Activated CD4-positive, alpha-beta memory T cell treated with anti-CD3 and anti-CD28 coated beads for 36 hours (primary cell): Measurements from ENCODE around the gene MIPOL1. TPM values are rescaled to one million over a fixed set of nuclear protein-coding genes. Genes with fewer than 3 reads are reported as not detected.

Experiments
- CTCF ChIA-PET: fragments of 350-600 bp; sonication (Branson Sonifier 250); formaldehyde crosslinking; loops from one replicate; lab custom pipeline; 2021; ENCODE audit warnings: antibody characterized with exemption, inconsistent platforms; lab: Charles Lee
- POLR2A ChIA-PET: fragments of 350-600 bp; sonication (Branson Sonifier 250); formaldehyde crosslinking; loops from one replicate; lab custom pipeline; 2021; ENCODE audit warnings: antibody characterized with exemption; lab: Charles Lee
- DNase-seq: peaks from one replicate; pipeline ENCODE4 v3.0.0-alpha.2; 2020
- H3K27ac Mint-ChIP-seq: one replicate; pipeline ENCODE4 v1.8.0; 2021; ENCODE audit warnings: mixed read lengths
- H3K27me3 Mint-ChIP-seq: one replicate; pipeline ENCODE4 v1.8.0; 2021; ENCODE audit warnings: mixed read lengths
- H3K36me3 Mint-ChIP-seq: one replicate; pipeline ENCODE4 v1.8.0; 2021; ENCODE audit warnings: mixed read lengths
- H3K4me1 Mint-ChIP-seq: one replicate; pipeline ENCODE4 v1.8.0; 2021; ENCODE audit warnings: low read depth, mixed read lengths
- H3K4me3 Mint-ChIP-seq: one replicate; pipeline ENCODE4 v1.8.0; 2021; ENCODE audit warnings: mild to moderate bottlenecking, mixed read lengths
- H3K9me3 Mint-ChIP-seq: one replicate; pipeline ENCODE4 v1.8.0; 2021; ENCODE audit warnings: mixed read lengths
- intact Hi-C: fragments of 100-400 bp; cut with micrococcal nuclease; formaldehyde crosslinking; loops from one replicate; pipeline ENCODE4 v1.15.1; 2023
- total RNA-seq, 2 experiments: library from RNA; stranded (reverse); gene quantifications; one replicate each; pipeline ENCODE4 v1.2.3, GENCODE V29; 2021

The MIPOL1 gene
- total RNA-seq, 2 experiments from 2014 or later: 0.14 to 0.51 TPM

DNA sequence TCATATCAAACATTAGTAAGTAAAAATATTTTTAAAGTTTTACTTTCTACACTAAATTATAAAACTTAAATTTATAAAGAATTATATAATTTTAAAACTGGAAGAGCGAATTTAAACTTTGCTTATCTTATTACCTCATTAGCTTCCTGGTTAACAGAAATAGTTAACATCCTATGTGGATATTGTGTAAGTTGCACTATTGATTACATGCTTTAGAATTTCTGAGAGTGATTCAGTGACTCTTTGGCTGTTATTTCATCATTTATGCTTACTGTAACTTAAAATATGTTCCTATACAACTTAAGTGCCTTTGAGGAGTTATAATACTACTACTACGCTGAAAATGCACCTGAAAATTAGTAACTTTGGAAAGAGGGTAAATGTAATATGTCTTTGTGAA is 295.9 kb downstream of the MIPOL1 start:
- ChIA-PET CTCF (no interaction called here), POLR2A (no interaction called here)
- no peaks in the 10 kb centered on the region for H3K27me3 Mint-ChIP-seq
- H3K4me3 Mint-ChIP-seq: no peak overlapping the region
- H3K4me1 Mint-ChIP-seq: no peaks in the 10 kb centered on the region
- intact Hi-C loops: no loop called here
- peaks cover 8% of the 10 kb centered on the region for H3K9me3 Mint-ChIP-seq
- no peak for DNase-seq
- no peak overlapping the region for H3K27ac Mint-ChIP-seq
- H3K36me3 Mint-ChIP-seq: no peaks in the 10 kb centered on the region

DNA sequence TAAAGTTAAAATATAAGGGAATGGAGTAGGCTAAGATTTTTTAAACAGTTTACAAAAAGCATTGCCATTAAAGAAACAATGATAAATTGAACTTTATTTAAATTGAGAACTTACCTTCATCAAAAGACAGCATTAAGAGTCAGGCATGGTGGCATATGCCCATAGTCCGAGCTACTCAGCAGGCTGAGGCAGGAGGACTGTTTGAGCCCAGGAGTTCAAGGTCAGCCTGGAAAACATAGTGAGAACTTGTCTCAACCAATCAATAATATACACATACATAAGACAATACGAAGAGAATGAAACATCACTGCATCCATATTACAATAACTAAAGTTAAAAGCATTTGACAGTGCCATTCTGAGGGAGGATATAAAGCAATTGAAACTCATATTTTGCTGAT is 299.7 kb downstream of the MIPOL1 start:
- Mint-ChIP-seq H3K27ac (no peak overlapping the region), H3K4me1 (no peaks in the 10 kb centered on the region), H3K36me3 (no peaks in the 10 kb centered on the region), H3K4me3 (no peak overlapping the region), H3K27me3 (no peaks in the 10 kb centered on the region), H3K9me3 (peaks cover 8% of the 10 kb centered on the region)
- intact Hi-C loops: no loop called here
- DNase-seq: no peak
- ChIA-PET CTCF (no interaction called here), POLR2A (no interaction called here)

DNA sequence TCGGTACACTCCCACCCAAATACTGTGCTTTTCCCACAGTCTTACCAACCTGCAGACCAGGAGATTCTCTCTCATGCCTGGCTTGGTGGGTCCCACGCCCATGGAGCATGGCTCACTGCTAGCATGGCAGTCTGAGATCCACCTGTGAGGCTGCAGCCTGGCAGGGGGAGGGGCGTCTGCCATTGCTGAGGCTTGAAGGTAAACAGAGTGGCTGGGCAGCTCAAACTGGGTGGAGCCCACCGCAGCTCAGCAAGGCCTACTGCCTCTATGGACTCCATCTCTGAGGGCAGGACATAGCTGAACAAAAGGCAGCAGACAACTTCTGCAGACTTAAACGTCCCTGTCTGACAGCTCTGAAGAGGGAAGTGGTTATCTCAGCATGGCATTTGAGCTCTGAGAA is 304.1 kb downstream of the MIPOL1 start:
- CTCF ChIA-PET: no interaction called here
- peaks cover 11% of the 10 kb centered on the region for H3K9me3 Mint-ChIP-seq

DNA sequence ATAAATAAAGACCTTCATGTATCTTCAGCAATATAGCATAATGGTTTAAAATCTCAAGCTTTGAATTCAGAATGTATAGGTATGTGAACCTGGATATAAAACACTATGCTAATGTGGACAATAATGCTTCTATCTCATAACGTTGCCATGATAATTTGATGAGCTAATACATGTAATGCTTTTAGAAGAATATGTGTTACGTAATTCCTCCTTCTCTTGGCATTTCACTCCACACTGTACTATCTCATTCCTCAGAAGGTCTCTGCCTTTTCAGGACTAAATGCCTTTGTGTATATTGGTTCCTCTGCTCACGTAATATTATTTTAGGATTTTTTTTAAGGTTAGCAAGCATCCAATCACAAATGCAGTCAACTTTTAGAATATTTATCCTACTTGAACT is 310.8 kb downstream of the MIPOL1 start:
- Mint-ChIP-seq H3K4me1 (no peaks in the 10 kb centered on the region), H3K27ac (no peak overlapping the region), H3K9me3 (peaks cover 10% of the 10 kb centered on the region), H3K4me3 (no peak overlapping the region), H3K27me3 (no peaks in the 10 kb centered on the region), H3K36me3 (no peaks in the 10 kb centered on the region)
- ChIA-PET CTCF (no interaction called here), POLR2A (no interaction called here)
- DNase-seq: no peak
- intact Hi-C loops: no loop called here

More for the DNA sequence above, 304.1 kb downstream of the MIPOL1 start:
- no peak for DNase-seq
- Mint-ChIP-seq H3K4me3 (no peak overlapping the region), H3K4me1 (no peaks in the 10 kb centered on the region), H3K36me3 (no peaks in the 10 kb centered on the region), H3K27me3 (no peaks in the 10 kb centered on the region), H3K27ac (no peak overlapping the region)
- intact Hi-C loops: no loop called here
- POLR2A ChIA-PET: no interaction called here

DNA sequence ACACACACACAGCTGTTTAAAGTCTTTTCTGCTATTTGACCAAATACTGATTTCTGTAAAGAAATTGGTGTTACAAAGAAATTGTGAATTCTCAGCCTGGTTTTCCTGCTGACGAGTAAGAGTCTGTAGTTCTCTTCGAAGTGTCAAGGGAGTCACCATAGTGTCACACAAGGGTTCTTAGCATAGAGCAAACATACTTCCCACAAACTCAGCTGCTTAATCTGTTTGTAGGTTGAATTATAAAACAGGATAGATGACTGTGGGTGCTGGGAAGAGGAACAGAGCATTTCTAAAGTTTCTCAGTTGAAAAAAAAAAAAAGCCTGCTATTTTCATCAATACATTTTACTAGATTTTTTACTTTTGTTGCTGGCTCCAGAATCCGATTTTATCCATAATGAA is 314.4 kb downstream of the MIPOL1 start:
- CTCF ChIA-PET: no interaction called here
- intact Hi-C loops: no loop called here
- Mint-ChIP-seq H3K27ac (no peak overlapping the region), H3K9me3 (peaks cover 4% of the 10 kb centered on the region), H3K27me3 (no peaks in the 10 kb centered on the region), H3K4me3 (no peak overlapping the region), H3K4me1 (no peaks in the 10 kb centered on the region), H3K36me3 (no peaks in the 10 kb centered on the region)
- DNase-seq: no peak
- POLR2A ChIA-PET: no interaction called here

DNA sequence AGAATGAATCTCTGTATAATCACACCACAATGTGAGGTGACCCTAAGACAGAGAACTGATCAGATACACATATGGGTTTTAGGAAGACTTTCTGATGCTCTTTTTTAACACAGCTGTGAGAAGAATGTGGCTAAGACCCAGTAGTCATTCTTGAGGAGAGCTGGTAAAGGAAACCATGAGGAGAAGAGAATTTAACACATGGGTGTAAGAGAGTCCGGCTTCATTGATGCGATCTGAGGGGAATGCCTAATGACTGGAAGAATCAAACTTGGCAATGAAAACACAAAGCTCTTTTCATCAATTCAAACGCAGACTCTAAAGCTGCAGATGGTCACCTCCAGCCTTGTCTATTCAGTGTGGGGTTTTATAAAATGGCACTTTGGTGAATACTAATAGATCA is 318.0 kb downstream of the MIPOL1 start:
- H3K27me3 Mint-ChIP-seq: no peaks in the 10 kb centered on the region
- POLR2A ChIA-PET: no interaction called here
- intact Hi-C loops: no loop called here
- H3K27ac Mint-ChIP-seq: no peak overlapping the region
- H3K4me1 Mint-ChIP-seq: no peaks in the 10 kb centered on the region
- DNase-seq: no peak
- no peaks in the 10 kb centered on the region for H3K36me3 Mint-ChIP-seq
- peaks cover 2% of the 10 kb centered on the region for H3K9me3 Mint-ChIP-seq
- H3K4me3 Mint-ChIP-seq: no peak overlapping the region
- CTCF ChIA-PET: no interaction called here

DNA sequence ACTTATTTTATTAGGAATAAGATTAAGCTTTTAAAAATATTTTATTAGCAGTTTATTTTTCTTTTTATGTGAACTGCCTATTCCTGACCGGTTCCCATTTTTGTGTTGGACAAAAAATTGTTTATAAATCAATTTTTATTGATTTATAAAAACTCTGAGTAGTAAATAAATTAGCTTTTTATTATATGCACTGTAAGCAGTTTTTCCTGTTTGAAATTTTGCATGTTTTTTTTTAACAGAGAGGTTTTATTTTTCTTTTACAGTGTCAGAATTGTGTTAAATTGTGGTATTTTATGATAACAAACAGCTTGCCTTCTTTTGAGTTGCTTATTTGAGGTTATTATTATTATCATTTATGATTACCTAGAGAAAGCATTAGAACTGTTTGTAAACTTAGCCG is 329.3 kb downstream of the MIPOL1 start:
- CTCF ChIA-PET: no interaction called here
- H3K4me3 Mint-ChIP-seq: no peak overlapping the region
- H3K4me1 Mint-ChIP-seq: no peaks in the 10 kb centered on the region
- no peaks in the 10 kb centered on the region for H3K36me3 Mint-ChIP-seq
- no peak for DNase-seq
- POLR2A ChIA-PET: no interaction called here
- H3K27me3 Mint-ChIP-seq: no peaks in the 10 kb centered on the region
- no peak overlapping the region for H3K27ac Mint-ChIP-seq
- intact Hi-C loops: no loop called here
- H3K9me3 Mint-ChIP-seq: peaks cover 3% of the 10 kb centered on the region

DNA sequence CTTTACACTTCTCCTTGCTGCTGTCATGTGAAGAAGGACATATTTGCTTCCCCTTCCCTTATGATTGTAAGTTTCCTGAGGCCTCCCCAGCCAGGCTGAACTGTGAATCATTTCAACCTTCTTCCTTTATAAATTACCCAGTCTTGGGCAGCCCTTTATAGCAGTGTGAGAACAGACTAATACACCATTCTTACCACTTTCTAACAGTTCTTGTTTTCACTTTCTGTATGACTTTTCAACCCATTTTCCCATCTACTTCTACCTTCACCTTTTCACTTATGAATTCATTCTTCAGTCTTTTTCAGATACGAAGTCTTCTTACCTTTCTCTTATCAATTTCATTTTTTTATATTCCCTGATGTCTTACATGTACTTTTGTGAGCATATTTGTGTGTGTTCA is 342.3 kb downstream of the MIPOL1 start:
- no peak for DNase-seq
- no peaks in the 10 kb centered on the region for H3K27me3 Mint-ChIP-seq
- H3K4me1 Mint-ChIP-seq: no peaks in the 10 kb centered on the region
- H3K27ac Mint-ChIP-seq: no peak overlapping the region
- ChIA-PET CTCF (no interaction called here), POLR2A (no interaction called here)
- no peak overlapping the region for H3K4me3 Mint-ChIP-seq
- H3K36me3 Mint-ChIP-seq: no peaks in the 10 kb centered on the region
- intact Hi-C loops: no loop called here
- H3K9me3 Mint-ChIP-seq: peaks cover 3% of the 10 kb centered on the region

DNA sequence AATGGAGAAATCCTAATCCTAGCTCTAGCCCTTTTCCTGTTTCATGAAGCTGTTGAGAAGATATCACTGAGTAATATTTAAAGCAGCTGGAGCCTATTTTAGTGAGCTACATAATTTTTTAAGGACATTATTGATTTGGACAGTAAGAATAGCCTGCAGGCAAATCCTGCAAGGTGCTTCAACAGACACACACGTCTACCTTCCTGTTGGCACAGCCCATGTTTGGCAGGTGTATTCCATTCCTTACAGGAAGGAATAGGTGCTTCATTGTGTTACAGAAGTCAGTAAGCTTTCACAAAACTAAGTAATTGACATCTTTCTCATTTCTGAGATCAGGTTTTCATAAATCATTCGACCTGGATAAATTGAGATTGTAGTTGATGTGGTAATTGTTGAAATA is 346.7 kb downstream of the MIPOL1 start:
- H3K36me3 Mint-ChIP-seq: no peaks in the 10 kb centered on the region
- intact Hi-C loops: no loop called here
- POLR2A ChIA-PET: no interaction called here
- no peak overlapping the region for H3K4me3 Mint-ChIP-seq
- no peak overlapping the region for H3K27ac Mint-ChIP-seq
- H3K9me3 Mint-ChIP-seq: peaks cover under 1% of the 10 kb centered on the region
- DNase-seq: no peak
- no peaks in the 10 kb centered on the region for H3K4me1 Mint-ChIP-seq
- CTCF ChIA-PET: no interaction called here
- no peaks in the 10 kb centered on the region for H3K27me3 Mint-ChIP-seq

DNA sequence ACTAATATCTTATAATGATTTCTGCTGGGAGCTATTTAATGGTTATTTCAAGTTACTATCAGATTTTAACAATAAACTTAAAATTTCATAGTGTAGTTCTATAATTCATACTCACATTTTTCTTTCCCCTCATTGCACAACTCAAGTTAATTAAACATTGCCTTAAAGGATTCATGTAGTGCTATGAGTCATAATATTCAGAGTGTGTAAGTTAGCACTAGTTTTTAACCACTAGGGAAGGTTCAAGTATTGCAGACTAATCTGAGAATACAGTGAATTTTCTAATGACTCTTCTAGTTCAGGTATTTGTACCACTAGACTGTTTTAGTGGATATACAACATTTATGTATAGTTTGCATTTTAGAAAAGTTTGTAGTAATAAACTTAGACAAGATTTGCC is 347.4 kb downstream of the MIPOL1 start:
- intact Hi-C loops: no loop called here
- POLR2A ChIA-PET: no interaction called here

DNA sequence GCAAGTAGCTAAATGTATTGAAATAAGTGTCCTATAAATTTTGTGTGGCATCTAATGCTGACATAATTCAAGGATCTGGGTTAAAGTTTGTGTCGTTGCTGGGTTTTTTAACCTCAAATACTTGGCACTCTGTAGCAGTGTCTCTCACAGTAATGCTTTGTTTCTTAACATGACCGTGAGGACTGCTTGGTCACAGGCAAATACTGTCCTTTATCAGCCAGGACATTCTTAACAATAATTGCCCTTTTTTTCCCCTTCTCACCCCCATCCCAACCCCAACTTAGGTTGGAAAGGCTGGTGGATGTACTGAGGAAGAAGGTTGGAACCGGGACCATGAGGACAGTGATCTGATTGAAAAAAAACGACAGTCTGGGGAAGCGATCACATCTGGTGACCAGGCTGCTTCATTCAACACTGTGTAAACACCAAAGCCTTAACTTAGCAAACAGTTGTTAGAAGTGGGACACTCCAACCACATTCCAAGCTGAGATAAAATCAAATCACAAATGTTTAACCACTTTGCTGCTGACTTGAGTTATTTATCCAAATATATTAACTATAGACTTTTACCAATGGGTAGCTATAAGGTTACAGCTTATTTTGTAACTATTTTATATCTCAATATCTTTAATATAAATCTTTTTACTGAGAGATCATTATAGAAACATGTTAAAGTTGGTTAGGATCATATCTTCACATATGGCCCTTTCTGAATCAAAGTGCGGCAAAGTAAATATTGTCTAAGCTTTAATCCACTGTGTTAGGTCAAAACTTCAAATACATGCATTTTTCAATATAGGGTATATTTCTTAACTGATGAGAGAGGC is 349.1 kb downstream of the MIPOL1 start:
- no peak for DNase-seq
- ChIA-PET POLR2A (no interaction called here), CTCF (no interaction called here)
- no peaks in the 10 kb centered on the region for H3K36me3 Mint-ChIP-seq
- H3K4me3 Mint-ChIP-seq: no peak overlapping the region
- no peaks in the 10 kb centered on the region for H3K27me3 Mint-ChIP-seq
- H3K4me1 Mint-ChIP-seq: no peaks in the 10 kb centered on the region
- intact Hi-C loops: no loop called here
- H3K9me3 Mint-ChIP-seq: no peaks in the 10 kb centered on the region
- H3K27ac Mint-ChIP-seq: no peak overlapping the region

More for the DNA sequence above, 347.4 kb downstream of the MIPOL1 start:
- H3K9me3 Mint-ChIP-seq: no peaks in the 10 kb centered on the region
- CTCF ChIA-PET: no interaction called here
- H3K36me3 Mint-ChIP-seq: no peaks in the 10 kb centered on the region
- no peaks in the 10 kb centered on the region for H3K4me1 Mint-ChIP-seq
- H3K4me3 Mint-ChIP-seq: no peak overlapping the region
- DNase-seq: no peak
- H3K27me3 Mint-ChIP-seq: no peaks in the 10 kb centered on the region
- H3K27ac Mint-ChIP-seq: no peak overlapping the region

DNA sequence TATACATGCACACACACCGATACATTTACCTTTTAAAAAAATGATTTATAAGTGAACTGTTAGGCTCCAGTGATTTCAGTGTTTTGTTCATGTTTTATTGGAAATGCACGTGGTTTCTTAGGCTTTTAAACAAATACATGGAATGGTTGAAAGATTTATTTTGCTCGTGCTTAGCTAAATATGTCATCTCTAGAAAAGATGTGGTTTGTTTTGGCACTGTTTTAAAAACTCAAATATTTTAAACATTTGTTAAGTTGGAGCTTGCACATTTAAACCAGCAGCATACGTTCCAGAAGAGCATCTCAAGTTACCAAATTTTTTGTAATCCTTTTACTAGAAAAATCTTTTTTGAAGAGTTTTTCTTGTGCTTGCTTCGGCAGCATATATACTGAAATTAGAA is 352.8 kb downstream of the MIPOL1 start:
- ChIA-PET CTCF (no interaction called here), POLR2A (no interaction called here)
- Mint-ChIP-seq H3K9me3 (peaks cover 14% of the 10 kb centered on the region), H3K36me3 (no peaks in the 10 kb centered on the region), H3K27ac (no peak overlapping the region), H3K27me3 (no peaks in the 10 kb centered on the region), H3K4me1 (no peaks in the 10 kb centered on the region), H3K4me3 (no peak overlapping the region)
- DNase-seq: no peak
- intact Hi-C loops: no loop called here

DNA sequence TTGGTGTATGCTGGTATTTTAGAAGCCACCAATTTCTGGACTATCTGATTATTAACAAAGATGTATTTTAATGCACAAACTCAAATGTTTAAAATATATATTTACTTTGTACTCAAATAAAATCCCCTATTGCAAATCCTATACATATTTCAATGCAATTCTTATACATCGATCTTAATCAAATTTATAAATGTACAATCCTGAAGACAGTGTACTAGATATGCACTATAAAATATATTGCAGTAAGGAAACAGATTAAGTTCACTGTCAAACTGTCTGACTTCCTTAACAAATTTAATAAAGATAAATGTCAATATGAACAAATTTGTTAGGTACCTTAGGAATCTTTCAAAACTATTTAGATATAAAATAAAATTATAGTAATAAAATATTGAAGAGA is 353.4 kb downstream of the MIPOL1 start:
- CTCF ChIA-PET: no interaction called here
- no peak for DNase-seq
- Mint-ChIP-seq H3K4me3 (no peak overlapping the region), H3K9me3 (peaks cover 14% of the 10 kb centered on the region), H3K4me1 (no peaks in the 10 kb centered on the region), H3K27me3 (no peaks in the 10 kb centered on the region), H3K36me3 (no peaks in the 10 kb centered on the region), H3K27ac (no peak overlapping the region)
- intact Hi-C loops: no loop called here
- POLR2A ChIA-PET: no interaction called here
